Measurements from ENCODE around the gene ZNF488. TPM values are rescaled to one million over a fixed set of nuclear protein-coding genes. Genes with fewer than 3 reads are reported as not detected.
A peak's percentile ranks its signal among the peaks of the same experiment; 100 is the strongest.

Gene ZNF488
- total RNA-seq, 1 experiment from 2014 or later: 11.8 TPM

DNA sequence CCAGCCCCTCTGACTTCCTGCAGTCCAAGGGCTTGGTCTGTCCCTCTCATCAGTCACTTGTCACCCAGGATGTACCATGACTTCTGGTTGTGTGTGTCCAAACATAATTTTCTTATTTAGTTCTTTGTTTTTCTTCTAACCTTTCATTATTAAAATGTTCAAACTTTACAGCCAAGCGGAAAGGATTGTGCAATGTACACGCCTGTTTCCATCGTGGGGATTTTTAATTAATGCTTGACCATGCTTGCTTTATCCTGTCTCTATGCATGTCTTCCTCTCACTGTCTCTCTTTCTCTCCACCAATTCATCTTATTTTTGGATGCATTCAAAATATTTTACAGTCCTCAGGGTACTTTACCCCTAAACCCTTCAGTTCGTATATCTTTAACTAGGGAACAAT lies 26.2 kb upstream of the ZNF488 start:
- DNase-seq (ENCODE audit: low read depth, low spot score): no peak
- no peaks in the 10 kb centered on the region for H3K36me3 ChIP-seq (ENCODE audit: control insufficient read depth, insufficient read depth, low read length)
- no peaks in the 10 kb centered on the region for H3K9me3 ChIP-seq (ENCODE audit: control insufficient read depth, insufficient read depth, low read depth, low read length)
- no peak for ATAC-seq
- POLR2A ChIA-PET: no interaction called here
- H3K27ac ChIP-seq (ENCODE audit: low read length): 0 out of 2 replicates have a peak overlapping the region, but pooled peaks have one; percentile 30
- peaks cover 55% of the 10 kb centered on the region for H3K4me1 ChIP-seq (ENCODE audit: control insufficient read depth, insufficient read depth, low read length)
- TF ChIP-seq POLR2AphosphoS5 (IDR thresholded peaks at IDR 0.05; ENCODE audit: low read depth, low read length): no peak
- TF ChIP-seq SIN3A (IDR thresholded peaks at IDR 0.05; ENCODE audit: borderline replicate concordance, insufficient read depth, low read depth, low read length): no peak
- no peak for TF ChIP-seq TCF7L2 (IDR thresholded peaks at IDR 0.05; ENCODE audit: low read depth, low read length)
- TF ChIP-seq, protein P1, sequence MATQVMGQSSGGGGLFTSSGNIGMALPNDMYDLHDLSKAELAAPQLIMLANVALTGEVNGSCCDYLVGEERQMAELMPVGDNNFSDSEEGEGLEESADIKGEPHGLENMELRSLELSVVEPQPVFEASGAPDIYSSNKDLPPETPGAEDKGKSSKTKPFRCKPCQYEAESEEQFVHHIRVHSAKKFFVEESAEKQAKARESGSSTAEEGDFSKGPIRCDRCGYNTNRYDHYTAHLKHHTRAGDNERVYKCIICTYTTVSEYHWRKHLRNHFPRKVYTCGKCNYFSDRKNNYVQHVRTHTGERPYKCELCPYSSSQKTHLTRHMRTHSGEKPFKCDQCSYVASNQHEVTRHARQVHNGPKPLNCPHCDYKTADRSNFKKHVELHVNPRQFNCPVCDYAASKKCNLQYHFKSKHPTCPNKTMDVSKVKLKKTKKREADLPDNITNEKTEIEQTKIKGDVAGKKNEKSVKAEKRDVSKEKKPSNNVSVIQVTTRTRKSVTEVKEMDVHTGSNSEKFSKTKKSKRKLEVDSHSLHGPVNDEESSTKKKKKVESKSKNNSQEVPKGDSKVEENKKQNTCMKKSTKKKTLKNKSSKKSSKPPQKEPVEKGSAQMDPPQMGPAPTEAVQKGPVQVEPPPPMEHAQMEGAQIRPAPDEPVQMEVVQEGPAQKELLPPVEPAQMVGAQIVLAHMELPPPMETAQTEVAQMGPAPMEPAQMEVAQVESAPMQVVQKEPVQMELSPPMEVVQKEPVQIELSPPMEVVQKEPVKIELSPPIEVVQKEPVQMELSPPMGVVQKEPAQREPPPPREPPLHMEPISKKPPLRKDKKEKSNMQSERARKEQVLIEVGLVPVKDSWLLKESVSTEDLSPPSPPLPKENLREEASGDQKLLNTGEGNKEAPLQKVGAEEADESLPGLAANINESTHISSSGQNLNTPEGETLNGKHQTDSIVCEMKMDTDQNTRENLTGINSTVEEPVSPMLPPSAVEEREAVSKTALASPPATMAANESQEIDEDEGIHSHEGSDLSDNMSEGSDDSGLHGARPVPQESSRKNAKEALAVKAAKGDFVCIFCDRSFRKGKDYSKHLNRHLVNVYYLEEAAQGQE (IDR thresholded peaks at IDR 0.05; ENCODE audit: insufficient read depth in 1 of 2, low read depth in 2 of 2, low read length in 1 of 2): no peak
- TF ChIP-seq CTCF (IDR thresholded peaks at IDR 0.05): no peak
- no peaks in the 10 kb centered on the region for H3K27me3 ChIP-seq (ENCODE audit: control insufficient read depth, insufficient read depth, low read length)
- no TSS peak for BruUV-seq (replicated peaks)
- no peak overlapping the region for H3K4me3 ChIP-seq (ENCODE audit: low read depth in 2 of 2, low read length in 2 of 2)
- CTCF ChIA-PET: no interaction called here
- intact Hi-C loops (cut with micrococcal nuclease; ENCODE audit: unreplicated experiment): no loop called here
- in situ Hi-C loops (cut with HindIII; ENCODE audit: low pct_unique_long_range_greater_than_20kb, low sequenced_read_pairs): no loop called here

DNA sequence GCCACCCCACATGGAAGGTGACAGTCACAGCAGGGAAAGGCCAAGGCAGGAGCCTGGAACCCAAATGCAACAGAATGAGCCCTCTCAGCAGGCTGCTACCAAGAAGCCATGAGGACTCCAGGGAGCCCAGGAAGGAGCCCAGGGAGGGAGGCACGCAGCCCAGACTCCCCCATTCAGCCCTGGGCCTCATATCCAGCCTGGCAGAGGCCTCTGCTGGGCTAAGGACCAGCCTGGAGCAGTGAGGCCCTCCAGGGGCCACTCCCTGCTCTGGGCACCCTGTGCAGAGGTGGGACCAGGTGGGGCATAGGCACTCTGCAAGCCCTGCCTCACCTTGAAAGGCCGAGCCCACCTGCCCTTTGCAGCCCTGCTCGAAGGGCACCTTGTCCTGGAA lies 25.8 kb upstream of the ZNF488 start:
- Histone ChIP-seq H3K4me1 (ENCODE audit: control insufficient read depth, insufficient read depth, low read length) (peaks cover 57% of the 10 kb centered on the region), H3K4me3 (ENCODE audit: low read depth in 2 of 2, low read length in 2 of 2) (no peak overlapping the region), H3K27ac (ENCODE audit: low read length) (peak overlapping the region; percentile 30; the same call in 1 of the 2 replicates), H3K36me3 (ENCODE audit: control insufficient read depth, insufficient read depth, low read length) (no peaks in the 10 kb centered on the region), H3K9me3 (ENCODE audit: control insufficient read depth, insufficient read depth, low read depth, low read length) (no peaks in the 10 kb centered on the region), H3K27me3 (ENCODE audit: control insufficient read depth, insufficient read depth, low read length) (no peaks in the 10 kb centered on the region)
- in situ Hi-C loops (cut with HindIII; ENCODE audit: low pct_unique_long_range_greater_than_20kb, low sequenced_read_pairs): no loop called here
- ATAC-seq: no peak
- BruUV-seq (replicated peaks): no TSS peak
- TF ChIP-seq POLR2AphosphoS5 (IDR thresholded peaks at IDR 0.05; ENCODE audit: low read depth, low read length) (no peak), TCF7L2 (IDR thresholded peaks at IDR 0.05; ENCODE audit: low read depth, low read length) (no peak), CTCF (IDR thresholded peaks at IDR 0.05) (no peak), SIN3A (IDR thresholded peaks at IDR 0.05; ENCODE audit: borderline replicate concordance, insufficient read depth, low read depth, low read length) (no peak)
- TF ChIP-seq, protein P1 (IDR thresholded peaks at IDR 0.05; ENCODE audit: insufficient read depth in 1 of 2, low read depth in 2 of 2, low read length in 1 of 2): no peak
- CTCF ChIA-PET: no interaction called here
- DNase-seq (ENCODE audit: low read depth, low spot score): no peak
- POLR2A ChIA-PET: no interaction called here
- intact Hi-C loops (cut with micrococcal nuclease; ENCODE audit: unreplicated experiment): no loop called here
